Heart right ventricle (tissue), 16 donors: ENCODE measurements around the gene HMG20A. TPM values are rescaled to one million over a fixed set of nuclear protein-coding genes. Genes with fewer than 3 reads are reported as not detected.

Experiments
- ATAC-seq, 8 donors: fragments of 200-7000 bp; cut with Tn5 transposase; one replicate each; pipeline ENCODE4 v1.9.1; 2020; ENCODE audit warnings: mild to moderate bottlenecking in 8 of 8, moderate library complexity in 8 of 8, moderate number of reproducible peaks in 1 of 8
- DNase-seq, 2 donors: peaks; one replicate each; pipeline ENCODE4 v3.0.0-alpha.2; 2020
- H3K27ac ChIP-seq, 10 donors: fragments of 200-600 bp; sonication (generic) in 2 of 10; one replicate each; pipeline versions ENCODE4 v1.5.0 to v1.8.0; 2020 to 2022; ENCODE audit warnings: mild to moderate bottlenecking in 3 of 10
- H3K27me3 ChIP-seq, 7 donors: fragments of 200-600 bp; one replicate each; pipeline ENCODE4 v1.8.0; 2021 to 2022; ENCODE audit warnings: mild to moderate bottlenecking in 2 of 7
- H3K36me3 ChIP-seq, 9 donors: fragments of 200-600 bp; sonication (generic) in 1 of 9; one replicate each; pipeline versions ENCODE4 v1.5.0 to v1.8.0; 2020 to 2022; ENCODE audit warnings: mild to moderate bottlenecking in 2 of 9
- H3K4me1 ChIP-seq, 9 donors: fragments of 200-600 bp; sonication (generic) in 1 of 9; one replicate each; pipeline versions ENCODE4 v1.5.0 to v1.8.0; 2020 to 2022; ENCODE audit warnings: mild to moderate bottlenecking in 4 of 9
- H3K4me3 ChIP-seq, 10 donors: fragments of 200-600 bp; sonication (generic) in 2 of 10; one replicate each; pipeline versions ENCODE4 v1.5.0 to v1.8.0; 2020 to 2022; ENCODE audit warnings: mild to moderate bottlenecking in 7 of 10, moderate library complexity in 2 of 10
- H3K9me3 ChIP-seq, 11 donors: fragments of 200-600 bp in 10 of 11; sonication (generic) in 2 of 11; one replicate each; pipeline versions ENCODE4 v1.5.0 to v1.8.0; 2013 to 2022; ENCODE audit warnings: mild to moderate bottlenecking in 2 of 11, control low read depth in 1 of 11, moderate library complexity in 1 of 11
- CTCF ChIP-seq, 9 donors: fragments of 200-600 bp; sonication (generic) in 2 of 9; IDR thresholded peaks; one replicate each; pipeline versions ENCODE4 v1.5.0 to v1.8.0; 2021 to 2022; ENCODE audit warnings: antibody characterized with exemption in 9 of 9, mild to moderate bottlenecking in 5 of 9, moderate library complexity in 1 of 9
- WGBS, 2 donors: extraction: QIAGEN DNeasy Blood & Tissue Kit; methylation state at CpG; one replicate each; pipeline ENCODE4 v1.1.7; 2013; ENCODE audit warnings: inconsistent platforms in 1 of 2; 5-methylcytosine and 5-hydroxymethylcytosine counted together
- intact Hi-C, 10 donors: fragments of 100-400 bp; cut with DNase I; formaldehyde crosslinking; loops; one replicate each; pipeline versions ENCODE4 v1.11.1 to v1.14.2; 2022
- polyA plus RNA-seq, 2 donors: library from polyadenylated mRNA; stranded (reverse); fragments of 200-250 nt; gene quantifications; one replicate each; pipeline ENCODE4 v1.2.3, GENCODE V29; 2013
- total RNA-seq, 10 donors: library from RNA; stranded (reverse); fragmentation: NEBNext Ultra II Directional in 3 of 10; extraction: Animal tissue kit (Norgen Biotek cat#: 25700) in 3 of 10; gene quantifications; one replicate each; pipeline versions ENCODE4 v1.2.1 to v1.2.4, GENCODE V29; 2021 to 2023
- donor health status: Arrhythmogenic right ventricular cardiomyopathy.
- donor health status: ischemic (EF 13 %, LVEDD 7.1; RV severe dilation, severe dysfunction).
- donor health status: healthy with polysubstance abuse.
- donor health status: DM: no; HTN: yes; CAD: no.
- donor health status: DM: no; HTN: no; CAD: no.
- donor health status: ischemic (EF 25% LVEDD 6.9; RV normal size, moderate dysfunction).
- donor health status: ischemic (EF 25% LVEDD 5.7; RV mildly dilated, moderate dysfunction).
- donor health status: healthy.
- donor health status: DM: yes; HTN: yes; CAD: no.
- donor health status: Ischemic cardiomyopathy.
- donor health status: ischemic (EF 35%, LVEDD 5.7; RV mildly dilated, moderate dysfunction).
- donor health status: nonischemic (EF 11% LVEDD 7.7; RV severe dilation, severe dysfunction).
- donor health status: DM: yes; HTN: yes; CAD: no.
- donor health status: PGD.
- donor health status: ischemic (EF 29% LVEDD 5.4; RV normal size, mild dysfunction).
- donor health status: nonischemic (EF 23%, LVEDD 6.1; RV moderate dilation, normal function).

Gene HMG20A
- total and polyA plus RNA-seq, 12 donors, result 9.9 to 60.2 (median 37.5) TPM

GRCh38 chr15:77483425-77484140 lies 62.9 kb downstream of the HMG20A start:
- H3K27ac ChIP-seq, result peak overlapping the region in 7 of 10 donors; percentile 9 to 85 (median 63)
- H3K4me1 ChIP-seq, result peaks cover 9 to 72% (median 60%) of the 10 kb centered on the region in 9 donors
- intact Hi-C loops, result loop anchor here in 2 of 10 donors (5.0 kb wide), 2 partner anchors 61 to 291 kb away; partner anchors contain the start of genes HMG20A (in 1 of the 2) and PEAK1 (in 1 of the 2)

DNA sequence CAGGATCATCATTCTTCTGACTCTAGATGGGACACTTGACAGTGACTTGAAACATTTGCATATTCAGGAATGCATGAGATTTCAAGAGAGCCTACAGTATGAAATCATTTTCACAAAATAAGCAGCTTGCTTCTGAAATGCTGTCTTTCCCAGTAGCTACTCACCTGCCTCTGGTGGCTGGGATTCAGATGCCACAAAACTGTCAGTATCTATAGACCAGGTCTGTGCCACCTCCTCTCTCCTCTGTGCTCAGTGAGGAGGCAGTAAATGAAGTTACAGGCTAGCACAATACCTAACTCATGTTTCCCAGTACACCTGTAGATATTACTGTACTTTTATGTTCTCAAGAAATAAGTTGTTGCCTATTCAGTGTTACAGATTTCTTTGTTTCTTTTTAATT lies 64.3 kb downstream of the HMG20A start:
- intact Hi-C loops, result loop anchor here in 2 of 10 donors (5.0 kb wide), 2 partner anchors 63 to 293 kb away; partner anchors contain the start of genes HMG20A (in 1 of the 2) and PEAK1 (in 1 of the 2)
- H3K27ac ChIP-seq, result peak overlapping the region in 5 of 10 donors; percentile 8 to 87 (median 18)
- no peak for DNase-seq

More at GRCh38 chr15:77483425-77484140, 62.9 kb downstream of the HMG20A start:
- ATAC-seq, result peak in 1 of 8 donors; percentile 27
- 26 to 44% methylated on average over 1 of the region's 1 CpG for whole genome bisulfite sequencing, 2 donors
- Histone ChIP-seq H3K4me3 (no peak overlapping the region), H3K36me3 (peaks cover 0 to 71% (median 22%) of the 10 kb centered on the region in 9 donors), H3K9me3 (no peaks in the 10 kb centered on the region), H3K27me3 (no peaks in the 10 kb centered on the region)
- DNase-seq, result no peak
- no peak for TF ChIP-seq CTCF (IDR thresholded peaks at IDR 0.05)

DNA sequence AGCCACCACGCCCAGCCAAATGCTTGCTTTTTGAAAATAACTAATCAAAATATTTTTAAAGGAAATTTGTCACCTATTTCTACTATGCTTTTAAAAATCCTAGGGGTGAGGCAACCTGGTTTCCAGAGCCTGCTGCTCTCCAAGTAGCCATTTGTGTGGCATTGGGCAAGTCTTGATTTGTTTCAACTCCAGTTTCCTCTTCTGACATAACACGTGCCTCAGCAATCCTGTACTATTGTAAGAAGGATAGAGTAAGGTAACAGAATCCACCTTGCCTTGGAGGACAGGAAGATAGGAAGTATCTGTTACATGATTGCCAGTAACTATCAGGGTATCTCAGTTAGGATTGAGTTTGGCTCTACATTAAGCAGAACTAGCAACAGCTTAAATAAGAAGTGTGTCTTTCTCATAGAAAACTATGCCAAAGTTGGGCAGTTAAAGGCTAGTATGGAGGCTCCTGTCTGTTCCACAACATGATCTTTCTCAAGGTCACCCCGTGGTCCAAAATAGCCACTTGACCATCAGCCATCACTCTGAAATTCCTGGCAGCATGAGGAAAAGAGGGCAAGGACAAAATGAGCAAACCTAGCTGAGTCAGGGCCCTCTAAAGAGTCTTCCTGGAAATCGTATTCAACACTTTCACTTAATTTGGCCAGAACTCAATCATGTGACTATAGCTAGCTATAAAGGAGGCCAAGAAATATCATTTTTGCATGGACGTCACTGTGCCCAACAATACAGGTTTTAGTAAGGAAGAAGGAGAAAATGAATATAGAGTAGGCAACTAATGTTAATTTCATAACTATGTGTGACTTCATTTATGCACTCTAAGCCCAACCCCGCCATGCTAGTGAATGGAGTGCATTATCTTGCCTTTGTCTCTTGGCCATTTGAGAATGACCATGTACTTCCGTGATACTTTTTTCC lies 66.1 kb downstream of the HMG20A start:
- intact Hi-C loops, result no loop called here
- H3K9me3 ChIP-seq, result no peaks in the 10 kb centered on the region
- H3K36me3 ChIP-seq, result peaks cover 0 to 41% (median 9%) of the 10 kb centered on the region in 9 donors
- DNase-seq (peak in 1 of 2 donors; percentile 45), ATAC-seq (peak; percentile 40 to 91 (median 63))
- H3K27me3 ChIP-seq, result no peaks in the 10 kb centered on the region
- H3K4me1 ChIP-seq, result peaks cover 6 to 71% (median 55%) of the 10 kb centered on the region in 9 donors
- WGBS, 2 donors, result 45 to 47% methylated on average over 7 of the region's 7 CpGs
- TF ChIP-seq CTCF (IDR thresholded peaks at IDR 0.05), result no peak
- H3K27ac ChIP-seq, result peak overlapping the region; percentile 27 to 87 (median 80)
- no peak overlapping the region for H3K4me3 ChIP-seq

More for the DNA sequence above, 64.3 kb downstream of the HMG20A start:
- no peak for TF ChIP-seq CTCF (IDR thresholded peaks at IDR 0.05)
- Histone ChIP-seq H3K36me3 (peaks cover 0 to 57% (median 10%) of the 10 kb centered on the region in 9 donors), H3K4me3 (no peak overlapping the region), H3K4me1 (peaks cover 9 to 72% (median 60%) of the 10 kb centered on the region in 9 donors), H3K9me3 (no peaks in the 10 kb centered on the region), H3K27me3 (no peaks in the 10 kb centered on the region)
- ATAC-seq, result no peak

DNA sequence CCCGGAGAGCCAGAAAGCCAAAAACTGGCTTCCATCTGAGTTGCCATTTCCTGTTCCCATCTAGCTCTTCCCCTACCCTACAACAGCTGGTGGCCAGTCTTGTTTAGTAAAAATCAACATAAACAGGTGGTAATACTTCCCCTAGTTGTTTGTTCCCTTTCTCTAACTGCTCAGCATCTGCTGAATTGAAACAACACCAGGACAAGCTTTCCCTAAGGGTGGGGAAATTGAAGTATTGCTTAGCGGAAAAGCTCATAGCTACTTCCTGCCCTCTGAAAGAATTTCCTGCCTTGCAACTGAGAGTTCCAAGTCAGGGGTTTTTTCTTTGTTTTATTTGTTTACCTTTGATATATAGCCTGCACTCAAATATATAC lies 66.8 kb downstream of the HMG20A start:
- intact Hi-C loops, result no loop called here
- peak overlapping the region; percentile 27 to 87 (median 80) for H3K27ac ChIP-seq

More for the DNA sequence above, 66.8 kb downstream of the HMG20A start:
- DNase-seq (no peak), ATAC-seq (peak in 6 of 8 donors; percentile 38 to 73 (median 44))
- no peaks in the 10 kb centered on the region for H3K27me3 ChIP-seq
- peaks cover 0 to 36% (median 9%) of the 10 kb centered on the region in 9 donors for H3K36me3 ChIP-seq
- no peak for TF ChIP-seq CTCF (IDR thresholded peaks at IDR 0.05)
- no peak overlapping the region for H3K4me3 ChIP-seq
- peaks cover 6 to 69% (median 52%) of the 10 kb centered on the region in 9 donors for H3K4me1 ChIP-seq
- whole genome bisulfite sequencing, 2 donors, result 56 to 57% methylated on average over 2 of the region's 2 CpGs
- H3K9me3 ChIP-seq, result no peaks in the 10 kb centered on the region
